Fibroblast of pulmonary artery (primary cell): ENCODE results near the gene ADAMTS2.

ENCODE experiments used
- DNase-seq: peaks from one replicate; pipeline ENCODE4 v3.0.0-alpha.2; 2010; ENCODE audit warnings: low read depth
- H3K4me3 ChIP-seq: replicated peaks from 2 replicates; pipeline ENCODE4 v1.5.1; 2011; ENCODE audit warnings: low read depth, mild to moderate bottlenecking, control low read depth, low read length, moderate library complexity
- TF ChIP-seq, protein P1 (sequence below): IDR thresholded peaks from 2 replicates; pipeline ENCODE4 v1.5.1; 2011; ENCODE audit warnings: mild to moderate bottlenecking, control low read depth, low read length, inconsistent platforms; ENCODE audit errors: missing control alignments

The ADAMTS2 gene

DNA sequence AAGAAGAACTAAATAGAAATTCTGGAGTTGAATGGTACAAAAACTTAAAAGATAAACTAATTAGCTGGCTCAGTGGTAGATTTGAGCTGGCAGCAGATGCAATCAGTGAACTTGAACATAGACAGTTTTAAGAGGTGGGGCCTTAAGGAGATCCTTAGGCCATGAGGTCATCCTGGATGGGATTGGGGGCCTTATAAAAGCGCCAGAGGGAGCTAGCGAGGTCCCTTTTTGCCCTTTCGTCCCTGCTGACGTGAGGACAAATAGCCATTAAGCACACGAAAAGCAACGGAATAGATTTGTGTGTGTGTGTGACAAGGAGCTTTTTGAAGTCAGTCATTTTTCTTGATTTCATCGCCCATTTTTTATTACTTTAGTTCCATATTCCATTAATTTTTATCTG is 201.8 kb downstream of the ADAMTS2 start:
- DNase-seq, result peak; percentile 31
- TF ChIP-seq, protein P1, sequence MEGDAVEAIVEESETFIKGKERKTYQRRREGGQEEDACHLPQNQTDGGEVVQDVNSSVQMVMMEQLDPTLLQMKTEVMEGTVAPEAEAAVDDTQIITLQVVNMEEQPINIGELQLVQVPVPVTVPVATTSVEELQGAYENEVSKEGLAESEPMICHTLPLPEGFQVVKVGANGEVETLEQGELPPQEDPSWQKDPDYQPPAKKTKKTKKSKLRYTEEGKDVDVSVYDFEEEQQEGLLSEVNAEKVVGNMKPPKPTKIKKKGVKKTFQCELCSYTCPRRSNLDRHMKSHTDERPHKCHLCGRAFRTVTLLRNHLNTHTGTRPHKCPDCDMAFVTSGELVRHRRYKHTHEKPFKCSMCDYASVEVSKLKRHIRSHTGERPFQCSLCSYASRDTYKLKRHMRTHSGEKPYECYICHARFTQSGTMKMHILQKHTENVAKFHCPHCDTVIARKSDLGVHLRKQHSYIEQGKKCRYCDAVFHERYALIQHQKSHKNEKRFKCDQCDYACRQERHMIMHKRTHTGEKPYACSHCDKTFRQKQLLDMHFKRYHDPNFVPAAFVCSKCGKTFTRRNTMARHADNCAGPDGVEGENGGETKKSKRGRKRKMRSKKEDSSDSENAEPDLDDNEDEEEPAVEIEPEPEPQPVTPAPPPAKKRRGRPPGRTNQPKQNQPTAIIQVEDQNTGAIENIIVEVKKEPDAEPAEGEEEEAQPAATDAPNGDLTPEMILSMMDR, result no peak

DNA sequence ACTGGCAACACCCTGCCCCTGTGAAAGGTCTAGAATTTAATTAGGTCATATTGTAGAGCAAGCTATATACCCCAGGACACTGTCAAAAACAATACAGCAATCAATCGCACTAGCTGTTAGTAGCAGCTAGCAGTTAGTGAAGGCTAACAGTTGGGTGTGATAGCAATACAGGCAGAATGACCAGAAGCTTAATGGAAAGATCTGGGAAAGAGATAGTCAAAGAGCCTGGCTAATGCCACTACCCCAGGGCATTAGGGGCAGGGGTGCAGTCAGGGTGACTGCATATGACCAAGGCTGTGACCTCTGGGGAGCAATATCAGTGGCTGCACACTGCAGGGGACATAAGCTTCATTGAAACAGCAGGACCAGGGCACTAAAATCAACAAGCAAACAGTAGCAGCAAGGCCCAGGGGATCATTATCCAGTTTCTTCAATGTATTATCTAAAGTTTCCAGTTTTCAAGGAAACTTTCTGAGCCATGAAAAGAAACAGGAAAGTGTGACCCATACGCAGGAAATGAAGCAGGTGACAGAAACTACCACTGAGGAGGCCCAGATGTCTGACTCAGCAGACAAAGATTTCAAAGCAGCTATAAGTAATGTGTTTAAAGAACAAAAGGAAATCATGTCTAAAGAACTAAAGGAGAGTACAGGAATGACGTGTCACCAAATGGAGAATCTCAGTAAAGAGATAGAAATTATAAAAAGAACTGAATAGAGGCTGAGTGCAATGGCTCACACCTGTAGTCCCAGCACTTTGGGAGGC is 202.6 kb downstream of the ADAMTS2 start:
- TF ChIP-seq, protein P1, result no peak
- no peak overlapping the region for H3K4me3 ChIP-seq
- peak; percentile 82 for DNase-seq

More for the DNA sequence above, 201.8 kb downstream of the ADAMTS2 start:
- no peak overlapping the region for H3K4me3 ChIP-seq

DNA sequence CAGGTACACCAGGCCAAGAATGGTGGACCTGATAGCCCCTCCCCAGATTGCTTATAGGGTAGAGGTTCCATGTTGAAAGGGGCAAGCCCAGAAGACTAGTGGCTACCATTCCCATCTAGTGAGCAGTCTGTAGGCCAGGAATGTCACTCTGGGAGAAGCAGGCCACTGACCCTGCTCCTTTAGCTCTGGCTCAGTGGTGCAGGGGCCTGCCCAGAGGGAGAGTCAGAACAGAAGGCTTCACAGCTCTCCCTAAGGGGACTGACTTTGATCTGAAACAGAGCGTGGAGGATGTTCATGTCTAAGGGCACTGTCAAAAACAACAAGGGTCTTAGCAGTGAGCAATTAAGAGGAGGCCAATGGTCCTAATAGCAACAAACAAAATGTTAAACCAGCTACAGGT is 203.4 kb downstream of the ADAMTS2 start:
- no peak for DNase-seq
- TF ChIP-seq, protein P1, result no peak
- H3K4me3 ChIP-seq, result no peak overlapping the region

DNA sequence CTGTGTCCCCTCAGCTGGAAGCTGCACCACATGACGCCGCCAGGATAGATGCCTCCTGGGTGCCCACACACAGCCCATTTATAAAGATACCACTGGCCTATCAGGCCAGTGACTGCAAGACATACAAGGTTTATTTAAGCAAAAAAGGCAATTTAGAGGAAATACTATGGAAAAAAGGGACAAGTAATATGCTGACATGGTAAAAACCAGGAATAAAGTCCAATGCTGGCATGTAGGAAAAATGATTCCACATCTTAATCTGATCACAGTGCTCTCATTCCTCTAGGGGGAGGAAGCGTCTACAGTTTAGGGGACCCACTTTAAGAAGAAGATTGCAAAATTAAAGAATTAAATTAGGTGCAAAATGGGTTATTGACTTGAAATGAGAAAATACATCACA is 205.0 kb downstream of the ADAMTS2 start:
- no peak for DNase-seq
- TF ChIP-seq, protein P1, result no peak
- no peak overlapping the region for H3K4me3 ChIP-seq

DNA sequence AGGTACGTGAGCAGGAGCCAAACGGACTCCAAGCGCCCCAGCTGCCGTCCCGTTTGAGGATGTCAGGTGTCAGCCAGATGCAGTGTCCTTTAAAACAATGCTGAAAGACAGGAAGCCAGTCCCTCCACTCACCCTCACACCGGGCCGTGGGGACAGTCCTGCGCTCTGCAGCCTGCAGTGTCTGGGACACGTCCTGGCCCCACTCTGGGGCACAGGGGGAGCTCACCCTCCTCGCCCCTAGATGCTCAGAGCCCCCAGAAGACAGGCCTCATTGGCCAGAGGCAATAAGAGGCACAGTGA is 205.4 kb downstream of the ADAMTS2 start:
- TF ChIP-seq, protein P1, result no peak

DNA sequence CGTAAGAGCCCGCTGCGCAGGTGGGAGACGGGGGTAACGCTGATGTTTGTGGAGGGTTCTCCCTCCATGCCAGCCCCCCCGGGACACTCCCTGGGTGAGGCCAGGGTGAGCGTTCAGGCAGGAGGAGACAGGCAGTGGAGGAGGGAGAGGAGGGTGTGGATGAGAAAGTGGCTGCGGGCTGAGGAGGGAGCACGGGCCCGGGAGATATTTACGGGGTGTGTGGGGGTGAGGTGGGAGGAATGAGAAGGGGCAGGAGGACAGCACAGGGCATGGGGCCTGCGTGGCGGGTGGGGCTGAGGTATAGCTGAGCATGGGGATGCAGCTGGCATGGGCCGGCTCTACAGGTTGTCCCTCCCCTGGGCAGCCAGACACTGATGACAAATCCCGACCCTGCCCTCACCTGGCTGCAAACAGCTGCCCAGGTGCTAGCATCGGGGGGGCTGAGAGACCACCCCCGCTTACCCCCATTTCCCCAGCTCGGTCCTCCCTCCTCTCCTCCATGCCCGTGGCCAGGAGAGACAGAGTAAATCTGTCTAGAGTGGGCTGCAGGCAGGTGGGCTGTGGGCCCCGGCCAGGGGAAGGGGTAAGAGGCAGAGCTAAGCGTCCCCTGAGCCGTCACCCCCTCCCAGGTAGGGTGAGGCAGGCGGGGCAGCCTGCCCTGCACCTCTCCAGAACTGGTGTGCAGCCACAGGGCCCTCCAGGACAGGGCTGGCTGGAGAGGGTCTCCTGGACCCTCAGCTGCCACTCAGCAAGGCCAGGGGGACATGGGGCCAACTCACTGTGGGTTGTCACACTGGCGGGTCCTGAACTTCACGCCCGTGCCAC is 205.9 kb downstream of the ADAMTS2 start:
- TF ChIP-seq, protein P1, result no peak
- DNase-seq, result no peak
- no peak overlapping the region for H3K4me3 ChIP-seq

More for the DNA sequence above, 205.4 kb downstream of the ADAMTS2 start:
- H3K4me3 ChIP-seq, result no peak overlapping the region
- no peak for DNase-seq
